ENCODE measurements around the gene NUP107. TPM values are rescaled to one million over a fixed set of nuclear protein-coding genes. Genes with fewer than 3 reads are reported as not detected.

NUP107 gene
- total RNA-seq, 1 experiment from 2014 or later = 99.0 TPM

- TF ChIP-seq, protein P1, sequence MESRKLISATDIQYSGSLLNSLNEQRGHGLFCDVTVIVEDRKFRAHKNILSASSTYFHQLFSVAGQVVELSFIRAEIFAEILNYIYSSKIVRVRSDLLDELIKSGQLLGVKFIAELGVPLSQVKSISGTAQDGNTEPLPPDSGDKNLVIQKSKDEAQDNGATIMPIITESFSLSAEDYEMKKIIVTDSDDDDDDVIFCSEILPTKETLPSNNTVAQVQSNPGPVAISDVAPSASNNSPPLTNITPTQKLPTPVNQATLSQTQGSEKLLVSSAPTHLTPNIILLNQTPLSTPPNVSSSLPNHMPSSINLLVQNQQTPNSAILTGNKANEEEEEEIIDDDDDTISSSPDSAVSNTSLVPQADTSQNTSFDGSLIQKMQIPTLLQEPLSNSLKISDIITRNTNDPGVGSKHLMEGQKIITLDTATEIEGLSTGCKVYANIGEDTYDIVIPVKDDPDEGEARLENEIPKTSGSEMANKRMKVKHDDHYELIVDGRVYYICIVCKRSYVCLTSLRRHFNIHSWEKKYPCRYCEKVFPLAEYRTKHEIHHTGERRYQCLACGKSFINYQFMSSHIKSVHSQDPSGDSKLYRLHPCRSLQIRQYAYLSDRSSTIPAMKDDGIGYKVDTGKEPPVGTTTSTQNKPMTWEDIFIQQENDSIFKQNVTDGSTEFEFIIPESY (IDR thresholded peaks at IDR 0.05; ENCODE audit: extremely low read depth, insufficient replicate concordance, low read length) = no peak
- no peak for TF ChIP-seq JUND (IDR thresholded peaks at IDR 0.05)
- TF ChIP-seq, protein P2, sequence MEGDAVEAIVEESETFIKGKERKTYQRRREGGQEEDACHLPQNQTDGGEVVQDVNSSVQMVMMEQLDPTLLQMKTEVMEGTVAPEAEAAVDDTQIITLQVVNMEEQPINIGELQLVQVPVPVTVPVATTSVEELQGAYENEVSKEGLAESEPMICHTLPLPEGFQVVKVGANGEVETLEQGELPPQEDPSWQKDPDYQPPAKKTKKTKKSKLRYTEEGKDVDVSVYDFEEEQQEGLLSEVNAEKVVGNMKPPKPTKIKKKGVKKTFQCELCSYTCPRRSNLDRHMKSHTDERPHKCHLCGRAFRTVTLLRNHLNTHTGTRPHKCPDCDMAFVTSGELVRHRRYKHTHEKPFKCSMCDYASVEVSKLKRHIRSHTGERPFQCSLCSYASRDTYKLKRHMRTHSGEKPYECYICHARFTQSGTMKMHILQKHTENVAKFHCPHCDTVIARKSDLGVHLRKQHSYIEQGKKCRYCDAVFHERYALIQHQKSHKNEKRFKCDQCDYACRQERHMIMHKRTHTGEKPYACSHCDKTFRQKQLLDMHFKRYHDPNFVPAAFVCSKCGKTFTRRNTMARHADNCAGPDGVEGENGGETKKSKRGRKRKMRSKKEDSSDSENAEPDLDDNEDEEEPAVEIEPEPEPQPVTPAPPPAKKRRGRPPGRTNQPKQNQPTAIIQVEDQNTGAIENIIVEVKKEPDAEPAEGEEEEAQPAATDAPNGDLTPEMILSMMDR (IDR thresholded peaks at IDR 0.05 in 2 of 3, conservative IDR thresholded peaks at IDR 0.05 in 1 of 3; ENCODE audit: borderline replicate concordance in 1 of 3, insufficient read depth in 1 of 3, low read depth in 2 of 3, low read length in 2 of 3) = no peak
- TF ChIP-seq EGR1 (IDR thresholded peaks at IDR 0.05; ENCODE audit: low read depth) = no peak
- TF ChIP-seq CEBPB (IDR thresholded peaks at IDR 0.05; ENCODE audit: low read depth) = no peak
- TF ChIP-seq CBX3 (IDR thresholded peaks at IDR 0.05; ENCODE audit: low read depth) = no peak
- TF ChIP-seq SRF (IDR thresholded peaks at IDR 0.05; ENCODE audit: low read depth) = no peak
- no peak for TF ChIP-seq EZH2phosphoT487 (IDR thresholded peaks at IDR 0.05; ENCODE audit: borderline replicate concordance)
- TF ChIP-seq, protein P3, sequence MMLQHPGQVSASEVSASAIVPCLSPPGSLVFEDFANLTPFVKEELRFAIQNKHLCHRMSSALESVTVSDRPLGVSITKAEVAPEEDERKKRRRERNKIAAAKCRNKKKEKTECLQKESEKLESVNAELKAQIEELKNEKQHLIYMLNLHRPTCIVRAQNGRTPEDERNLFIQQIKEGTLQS (IDR thresholded peaks at IDR 0.05) = no peak
- TF ChIP-seq ZFX (IDR thresholded peaks at IDR 0.05) = no peak
Observed at GRCh38 chr12:68674376-68674775, 12.4 kb upstream of the NUP107 start (continued).

- no peak overlapping the region for H3K9ac ChIP-seq (ENCODE audit: low read length)
- H3K9me3 ChIP-seq (ENCODE audit: control insufficient read depth in 1 of 2, insufficient read depth in 1 of 2, low read depth in 1 of 2, low read length in 2 of 2) = no peaks in the 10 kb centered on the region
- H3K4me2 ChIP-seq (ENCODE audit: low read length) = no peak overlapping the region
- no peak overlapping the region for H3K27ac ChIP-seq (ENCODE audit: low read depth, low read length)
- no peaks in the 10 kb centered on the region for H3K79me2 ChIP-seq (ENCODE audit: insufficient read depth, low read length)
- ChIA-PET CTCF (no interaction called here), POLR2A (no interaction called here), RAD21 (ENCODE audit: low non-redundant PET in 1 of 2, low total read pairs in 2 of 2, uncharacterized antibody in 2 of 2, unreplicated experiment in 2 of 2) (no interaction called here)
- H3K36me3 ChIP-seq (ENCODE audit: control insufficient read depth in 1 of 2, insufficient read depth in 2 of 2, low read length in 2 of 2) = no peaks in the 10 kb centered on the region
- no peaks in the 10 kb centered on the region for H3K9me2 ChIP-seq (ENCODE audit: insufficient read depth)
- no TSS peak for BruUV-seq (replicated peaks)
- DNase-seq (ENCODE audit: low read depth, low spot score) = no peak
- TF ChIP-seq ELF1 (IDR thresholded peaks at IDR 0.05; ENCODE audit: borderline replicate concordance, low read depth) (no peak), EZH2 (IDR thresholded peaks at IDR 0.05) (no peak), RAD21 (IDR thresholded peaks at IDR 0.05; ENCODE audit: low read depth) (no peak), SP1 (IDR thresholded peaks at IDR 0.05; ENCODE audit: low read depth) (no peak), POLR2AphosphoS5 (IDR thresholded peaks at IDR 0.05; ENCODE audit: low read depth, low read length) (no peak), EZH2phosphoT487 (IDR thresholded peaks at IDR 0.05; ENCODE audit: borderline replicate concordance) (no peak), JUND (IDR thresholded peaks at IDR 0.05) (no peak)
- TF ChIP-seq, protein P4, sequence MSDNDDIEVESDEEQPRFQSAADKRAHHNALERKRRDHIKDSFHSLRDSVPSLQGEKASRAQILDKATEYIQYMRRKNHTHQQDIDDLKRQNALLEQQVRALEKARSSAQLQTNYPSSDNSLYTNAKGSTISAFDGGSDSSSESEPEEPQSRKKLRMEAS (IDR thresholded peaks at IDR 0.05) = no peak
- TF ChIP-seq, protein P2 (IDR thresholded peaks at IDR 0.05 in 2 of 3, conservative IDR thresholded peaks at IDR 0.05 in 1 of 3; ENCODE audit: borderline replicate concordance in 1 of 3, insufficient read depth in 1 of 3, low read depth in 2 of 3, low read length in 2 of 3) = no peak
- H2AFZ ChIP-seq (ENCODE audit: low read depth, low read length, poor library complexity, severe bottlenecking) = no peak overlapping the region
- intact Hi-C loops (cut with micrococcal nuclease) = no loop called here
- no peak overlapping the region for H3K4me3 ChIP-seq (replicated peaks in 1 of 2; ENCODE audit: low read depth in 1 of 2, low read length in 2 of 2)
- no peak for ATAC-seq
- H4K20me1 ChIP-seq (ENCODE audit: insufficient read depth) = no peaks in the 10 kb centered on the region
- peaks cover 3 to 10% of the 10 kb centered on the region in 2 experiments; a peak in 3 of 4 replicates for H3K4me1 ChIP-seq (ENCODE audit: control insufficient read depth in 1 of 2, insufficient read depth in 2 of 2, low read length in 2 of 2)
- no peaks in the 10 kb centered on the region for H3K27me3 ChIP-seq (ENCODE audit: insufficient read depth, low read length)
Observed at GRCh38 chr12:68675101-68675842, 11.5 kb upstream of the NUP107 start.
